SIG-M5 (cell line): ENCODE results near the gene GLB1L.

Source experiments
- DNase-seq: peaks from one replicate; lab custom pipeline; 2025; lab: John Stamatoyannopoulos, UW

The GLB1L gene

GRCh38 chr2:219221957-219222518 lies 23.2 kb downstream of the GLB1L start:
- no peak for DNase-seq

- no peak for DNase-seq
Observed at GRCh38 chr2:219220652-219221402, 24.4 kb downstream of the GLB1L start.

- DNase-seq: no peak
Observed at GRCh38 chr2:219219784-219220532, 25.3 kb downstream of the GLB1L start.

GRCh38 chr2:219218732-219219701 lies 26.2 kb downstream of the GLB1L start, which contains the start of gene ABCB6:
TSS of gene ABCB6 (minus strand) at chr2:219218958. CDS start at chr2:219218673, 285 bp downstream.
- DNase-seq: no peak

- DNase-seq: no peak
Observed at GRCh38 chr2:219218217-219218731, 27.0 kb downstream of the GLB1L start.

- DNase-seq: no peak
Observed at GRCh38 chr2:219216535-219216915, 28.7 kb downstream of the GLB1L start.

GRCh38 chr2:219215871-219216534 lies 29.2 kb downstream of the GLB1L start:
- DNase-seq: no peak

GRCh38 chr2:219214786-219215185 lies 30.5 kb downstream of the GLB1L start:
- DNase-seq: no peak

GRCh38 chr2:219214141-219214540 lies 31.1 kb downstream of the GLB1L start:
- DNase-seq: no peak

GRCh38 chr2:219213486-219214071 lies 31.7 kb downstream of the GLB1L start:
- no peak for DNase-seq

- no peak for DNase-seq
Observed at GRCh38 chr2:219213026-219213415, 32.2 kb downstream of the GLB1L start.

GRCh38 chr2:219210886-219211362 lies 34.3 kb downstream of the GLB1L start:
- no peak for DNase-seq

GRCh38 chr2:219210196-219210885 lies 34.9 kb downstream of the GLB1L start:
- DNase-seq: no peak

GRCh38 chr2:219209236-219210195 lies 35.7 kb downstream of the GLB1L start:
- DNase-seq: no peak

GRCh38 chr2:219207884-219208740 lies 37.1 kb downstream of the GLB1L start:
- no peak for DNase-seq

- no peak for DNase-seq
Observed at GRCh38 chr2:219207134-219207883, 37.9 kb downstream of the GLB1L start.
